AG04450 (cell line): ENCODE results near the gene MARK2. TPM values are rescaled to one million over a fixed set of nuclear protein-coding genes. Genes with fewer than 3 reads are reported as not detected.
A peak's percentile ranks its signal among the peaks of the same experiment; 100 is the strongest.

ENCODE experiments used
- CTCF ChIA-PET: fragments of 300-600, 350-600 bp; formaldehyde crosslinking; extraction: SDS; loops from one replicate; lab custom pipeline; 2022; ENCODE audit warnings: antibody characterized with exemption, inconsistent platforms; lab: Charles Lee
- POLR2A ChIA-PET: fragments of 350-600 bp; formaldehyde crosslinking; extraction: SDS; loops from one replicate; lab custom pipeline; 2021; ENCODE audit warnings: antibody characterized with exemption, inconsistent platforms; lab: Yijun Ruan, JAX
- DNase-seq: peaks from one replicate; pipeline ENCODE4 v3.0.0-alpha.2; 2011; ENCODE audit warnings: low read depth, low spot score
- H3K27ac ChIP-seq: one replicate; pipeline ENCODE4 v1.5.1; 2012; ENCODE audit warnings: low read depth, low read length, control low read depth
- H3K27me3 ChIP-seq: one replicate; pipeline ENCODE4 v1.6.0; 2012; ENCODE audit warnings: low read length; ENCODE audit not compliant: control insufficient read depth, insufficient read depth
- H3K4me3 ChIP-seq: 2 replicates; pipeline ENCODE4 v1.5.1; 2011; ENCODE audit warnings: mild to moderate bottlenecking, low read depth, low read length, control low read depth
- H3K9me3 ChIP-seq: 2 replicates; pipeline ENCODE4 v1.5.1; 2012; ENCODE audit warnings: low read length; ENCODE audit not compliant: control insufficient read depth, insufficient read depth
- polyA plus RNA-seq: library from polyadenylated mRNA; depleted of rRNA; stranded (reverse); fragments of >200 nt; gene quantifications from 2 replicates; pipeline ENCODE4 v1.2.3, GENCODE V29; 2011
- TF ChIP-seq, protein P1 (sequence below): IDR thresholded peaks from 2 replicates; pipeline ENCODE4 v1.5.1; 2011; ENCODE audit warnings: low read depth, low read length, control low read depth, inconsistent platforms

The MARK2 gene
- polyA plus RNA-seq, 1 experiment: 16.5 TPM

DNA sequence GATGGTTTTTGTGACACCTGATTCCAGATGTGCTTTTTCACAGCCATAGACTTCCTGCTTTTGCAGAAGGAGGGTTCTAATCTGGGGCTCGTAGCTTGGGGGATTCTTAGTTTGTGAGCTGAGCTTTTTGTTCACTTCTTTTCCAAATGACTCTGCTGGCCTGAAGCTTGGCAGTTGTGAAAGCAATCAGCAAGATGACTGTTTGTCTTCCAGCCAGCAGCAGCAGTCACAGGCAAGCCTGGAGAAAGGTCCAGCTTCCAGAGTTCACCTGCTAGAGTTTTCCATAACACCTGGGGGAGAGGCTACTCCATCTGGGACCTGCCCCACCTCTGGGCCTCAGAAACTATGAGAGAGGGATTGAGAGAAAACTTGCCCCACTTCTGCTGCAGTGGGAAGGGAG is 4.1 kb downstream of the MARK2 start:
- H3K27ac ChIP-seq: peak overlapping the region; percentile 24
- H3K9me3 ChIP-seq: no peaks in the 10 kb centered on the region; the same call in 1 of the 2 replicates
- CTCF ChIA-PET: interaction anchor here (0.6 kb wide), 1 partner anchor 64 kb away, joined by 8 read pairs; no protein-coding TSS in a partner anchor

DNA sequence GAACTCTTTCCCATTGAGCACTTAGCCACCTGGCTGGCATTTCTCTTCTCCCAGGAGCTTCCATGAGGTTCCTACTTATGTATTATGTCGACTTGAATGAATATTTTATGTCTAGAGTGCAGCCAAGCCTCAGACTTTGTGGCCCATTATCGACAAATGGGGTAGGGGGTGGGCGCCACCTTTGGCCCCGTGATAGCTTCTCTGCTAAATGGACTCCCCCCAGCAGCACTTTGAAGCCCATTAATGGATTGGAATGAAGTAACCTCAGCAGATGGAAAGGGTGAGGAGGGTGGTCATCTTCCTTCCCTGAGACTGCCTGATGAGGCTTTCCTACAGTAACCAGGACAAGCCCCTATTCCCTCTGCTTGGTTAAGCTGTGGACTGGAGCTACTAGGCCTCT is 5.9 kb downstream of the MARK2 start:
- H3K9me3 ChIP-seq: no peaks in the 10 kb centered on the region
- ChIA-PET CTCF (interaction anchor here (0.6 to 1.9 kb wide), 3 partner anchors 62 to 133 kb away, joined by 3 to 10 read pairs (median 3); no protein-coding TSS in a partner anchor), POLR2A (interaction anchor here (1.0 to 1.1 kb wide), 2 partner anchors 26 to 101 kb away, joined by 3 read pairs; no protein-coding TSS in a partner anchor)
- H3K27me3 ChIP-seq: no peaks in the 10 kb centered on the region
- TF ChIP-seq, protein P1, sequence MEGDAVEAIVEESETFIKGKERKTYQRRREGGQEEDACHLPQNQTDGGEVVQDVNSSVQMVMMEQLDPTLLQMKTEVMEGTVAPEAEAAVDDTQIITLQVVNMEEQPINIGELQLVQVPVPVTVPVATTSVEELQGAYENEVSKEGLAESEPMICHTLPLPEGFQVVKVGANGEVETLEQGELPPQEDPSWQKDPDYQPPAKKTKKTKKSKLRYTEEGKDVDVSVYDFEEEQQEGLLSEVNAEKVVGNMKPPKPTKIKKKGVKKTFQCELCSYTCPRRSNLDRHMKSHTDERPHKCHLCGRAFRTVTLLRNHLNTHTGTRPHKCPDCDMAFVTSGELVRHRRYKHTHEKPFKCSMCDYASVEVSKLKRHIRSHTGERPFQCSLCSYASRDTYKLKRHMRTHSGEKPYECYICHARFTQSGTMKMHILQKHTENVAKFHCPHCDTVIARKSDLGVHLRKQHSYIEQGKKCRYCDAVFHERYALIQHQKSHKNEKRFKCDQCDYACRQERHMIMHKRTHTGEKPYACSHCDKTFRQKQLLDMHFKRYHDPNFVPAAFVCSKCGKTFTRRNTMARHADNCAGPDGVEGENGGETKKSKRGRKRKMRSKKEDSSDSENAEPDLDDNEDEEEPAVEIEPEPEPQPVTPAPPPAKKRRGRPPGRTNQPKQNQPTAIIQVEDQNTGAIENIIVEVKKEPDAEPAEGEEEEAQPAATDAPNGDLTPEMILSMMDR: no peak
- H3K4me3 ChIP-seq: no peak overlapping the region
- H3K27ac ChIP-seq: peak overlapping the region; percentile 68
- DNase-seq: no peak

More for the DNA sequence above, 4.1 kb downstream of the MARK2 start:
- POLR2A ChIA-PET: no interaction called here
- Histone ChIP-seq H3K4me3 (no peak overlapping the region), H3K27me3 (no peaks in the 10 kb centered on the region)
- TF ChIP-seq, protein P1: no peak
- DNase-seq: no peak

DNA sequence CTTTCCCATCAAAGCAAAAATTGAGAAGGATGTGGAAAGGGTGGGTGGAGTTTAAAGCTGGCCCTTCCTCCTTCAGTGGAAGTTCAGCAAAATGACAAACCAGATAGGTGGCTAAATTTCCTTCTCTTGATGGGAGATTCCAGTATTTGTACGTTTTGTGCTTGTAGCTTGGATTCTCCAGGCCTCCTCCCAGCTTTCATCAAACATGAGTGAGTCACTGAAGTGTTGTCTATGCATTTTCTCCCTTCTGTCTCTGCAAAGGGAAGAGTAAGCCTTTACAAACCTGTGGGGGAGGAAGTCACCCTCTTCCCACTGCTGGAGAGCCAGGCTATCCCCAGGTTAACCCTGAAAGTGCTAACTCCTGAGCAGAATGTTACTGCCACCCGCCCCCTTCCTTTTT is 6.4 kb downstream of the MARK2 start:
- no peaks in the 10 kb centered on the region for H3K27me3 ChIP-seq
- H3K9me3 ChIP-seq: no peaks in the 10 kb centered on the region
- H3K4me3 ChIP-seq: no peak overlapping the region
- H3K27ac ChIP-seq: peak overlapping the region; percentile 68
- peak; percentile 47 for DNase-seq
- CTCF ChIA-PET: interaction anchor here (0.6 to 1.9 kb wide), 3 partner anchors 61 to 456 kb away, joined by 3 to 10 read pairs (median 3); no protein-coding TSS in a partner anchor
- POLR2A ChIA-PET: interaction anchor here (1.0 to 1.1 kb wide), 2 partner anchors 25 to 100 kb away, joined by 3 read pairs; no protein-coding TSS in a partner anchor
- TF ChIP-seq, protein P1: no peak

DNA sequence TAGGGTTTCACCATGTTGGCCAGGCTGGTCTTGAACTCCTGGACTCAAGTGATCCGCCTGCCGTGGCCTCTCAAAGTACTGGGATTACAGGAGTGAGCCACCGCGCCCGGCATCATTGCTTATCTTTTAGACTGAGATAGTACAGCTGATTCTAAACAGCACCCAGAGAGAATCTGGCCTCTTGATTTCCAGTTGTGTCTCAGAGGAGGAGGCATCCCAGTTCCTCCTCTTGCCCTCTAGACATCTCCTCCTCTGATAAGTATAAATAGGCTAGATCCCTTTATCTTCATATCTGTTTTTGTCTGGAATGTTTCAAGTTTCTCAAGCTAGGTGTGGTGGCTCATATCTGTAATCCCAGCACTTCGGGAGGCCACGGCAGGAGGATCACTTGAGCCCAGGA is 7.0 kb downstream of the MARK2 start:
- no peaks in the 10 kb centered on the region for H3K9me3 ChIP-seq
- DNase-seq: no peak
- ChIA-PET CTCF (interaction anchor here (1.0 to 1.9 kb wide), 2 partner anchors 60 to 100 kb away, joined by 3 to 10 read pairs; no protein-coding TSS in a partner anchor), POLR2A (interaction anchor here (1.0 kb wide), 1 partner anchor 100 kb away, joined by 3 read pairs; no protein-coding TSS in a partner anchor)
- H3K27me3 ChIP-seq: no peaks in the 10 kb centered on the region
- H3K4me3 ChIP-seq: no peak overlapping the region
- peak overlapping the region; percentile 31 for H3K27ac ChIP-seq
- TF ChIP-seq, protein P1: no peak

DNA sequence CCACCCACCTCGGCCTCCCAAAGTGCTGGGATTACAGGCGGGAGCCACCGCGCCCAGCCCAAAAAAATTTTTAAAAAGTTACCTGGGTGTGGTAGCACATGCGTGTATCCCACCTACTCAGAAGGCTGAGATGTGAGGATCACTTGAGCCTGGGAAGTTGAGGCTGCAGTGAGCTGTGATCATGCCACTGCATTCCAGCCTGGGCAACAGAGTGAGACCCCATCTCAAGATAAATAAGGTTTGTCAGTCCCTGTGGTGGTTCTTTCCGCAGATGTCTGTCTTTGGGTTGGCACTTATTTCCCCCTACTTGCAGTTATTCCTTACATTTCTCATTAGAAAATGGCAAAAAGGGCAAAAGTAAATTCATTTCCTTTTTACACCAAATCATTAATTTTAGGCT is 8.0 kb downstream of the MARK2 start:
- Histone ChIP-seq H3K27me3 (no peaks in the 10 kb centered on the region), H3K9me3 (no peaks in the 10 kb centered on the region), H3K4me3 (no peak overlapping the region), H3K27ac (no peak overlapping the region)
- DNase-seq: no peak
- TF ChIP-seq, protein P1: no peak
- CTCF ChIA-PET: interaction anchor here (0.6 to 1.8 kb wide), 3 partner anchors 10 to 148 kb away, joined by 3 to 9 read pairs (median 3); no protein-coding TSS in a partner anchor
- POLR2A ChIA-PET: no interaction called here
